HG02852 (cell line): ENCODE data around the gene STRN4.
"Not testable (repeated sequence)": the region's sequence is repeated elsewhere in the genome, so short reads cannot be mapped to it uniquely, and the experiment has no call there.

Experiments used
- ATAC-seq: cut with Tn5 transposase; IDR thresholded peaks from one replicate; pipeline ENCODE4 v1.9.1; 2021; ENCODE audit warnings: mild to moderate bottlenecking, moderate library complexity; ENCODE audit not compliant: unreplicated experiment

Gene STRN4

GRCh38 chr19:46773018-46773399 lies 26.8 kb upstream of the STRN4 start:
- no peak for ATAC-seq

- ATAC-seq = no peak
Measured at GRCh38 chr19:46772170-46773017, 26.1 kb upstream of the STRN4 start.

GRCh38 chr19:46768746-46769145 lies 22.5 kb upstream of the STRN4 start:
- ATAC-seq = not testable (repeated sequence)

- no peak for ATAC-seq
Measured at GRCh38 chr19:46766569-46767317, 20.5 kb upstream of the STRN4 start.

- no peak for ATAC-seq
Measured at GRCh38 chr19:46764817-46765291, 18.6 kb upstream of the STRN4 start.

GRCh38 chr19:46762245-46762890 lies 16.1 kb upstream of the STRN4 start:
- ATAC-seq = no peak

GRCh38 chr19:46761418-46761831 lies 15.2 kb upstream of the STRN4 start:
- ATAC-seq = no peak

- not testable (repeated sequence) for ATAC-seq
Measured at GRCh38 chr19:46760897-46761296, 14.6 kb upstream of the STRN4 start.

GRCh38 chr19:46760363-46760762 lies 14.1 kb upstream of the STRN4 start:
- ATAC-seq = no peak

- no peak for ATAC-seq
Measured at GRCh38 chr19:46759817-46760333, 13.6 kb upstream of the STRN4 start.

- ATAC-seq = no peak
Measured at GRCh38 chr19:46759206-46759605, 13.0 kb upstream of the STRN4 start.

GRCh38 chr19:46756544-46756888 lies 10.3 kb upstream of the STRN4 start:
- no peak for ATAC-seq

GRCh38 chr19:46755853-46756543 lies 9.7 kb upstream of the STRN4 start:
- ATAC-seq = no peak

GRCh38 chr19:46755077-46755852 lies 9.0 kb upstream of the STRN4 start:
- no peak for ATAC-seq

- no peak for ATAC-seq
Measured at GRCh38 chr19:46753420-46754155, 7.3 kb upstream of the STRN4 start.

- ATAC-seq = no peak
Measured at GRCh38 chr19:46748325-46749109, 2.3 kb upstream of the STRN4 start.

- ATAC-seq = peak; percentile 48
Measured at GRCh38 chr19:46745521-46746280, 549 bp downstream of the STRN4 start, which contains the start of gene FKRP. Gene FKRP (plus strand): TSS chr19:46746057. CDS start chr19:46755451, 9,394 bp downstream.

GRCh38 chr19:46745030-46745429 lies 1.2 kb downstream of the STRN4 start:
- no peak for ATAC-seq
